ENCODE data around the gene UBE2B.
"Not testable (repeated sequence)": the region's sequence is repeated elsewhere in the genome, so short reads cannot be mapped to it uniquely, and the experiment has no call there.

The UBE2B gene

GRCh38 chr5:134370871-134371833, at the start of gene UBE2B:
TSS of gene UBE2B (plus strand) at chr5:134371569. CDS start at chr5:134371596, 27 bp downstream.
- peak within 1 kb of the TSS; percentile 98 for H3K4me3 ChIP-seq (ENCODE audit: low read depth, low read length)
- peak; percentile 100 for DNase-seq (ENCODE audit: low read depth)

DNA sequence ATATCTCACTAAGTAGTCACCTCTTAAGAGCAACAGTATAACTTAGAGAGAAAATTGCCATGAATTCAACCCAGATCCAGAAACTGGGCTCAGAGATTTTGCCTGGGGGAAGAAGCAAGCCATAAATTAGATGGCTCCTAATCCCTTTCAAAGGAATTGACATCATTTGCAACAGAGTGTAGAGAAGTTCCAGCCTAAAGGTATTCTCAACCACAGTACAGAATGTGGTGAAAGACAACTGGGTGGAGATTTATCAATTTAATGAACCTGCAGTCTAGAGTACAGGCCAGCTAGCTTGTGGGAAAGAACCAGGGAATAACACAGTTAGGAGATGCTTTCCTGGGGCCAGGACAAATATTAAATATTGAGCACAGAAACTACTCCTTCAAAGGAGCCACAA, 44.0 kb upstream of the UBE2B start:
- no peak overlapping the region for H3K4me3 ChIP-seq (ENCODE audit: low read depth, low read length)
- no peak for DNase-seq (ENCODE audit: low read depth)

- H3K4me3 ChIP-seq (ENCODE audit: low read depth, low read length): no peak overlapping the region
- no peak for DNase-seq (ENCODE audit: low read depth)
These were observed 42.8 kb upstream of the UBE2B start for GRCh38 chr5:134328619-134329018.

GRCh38 chr5:134336833-134337232, 34.5 kb upstream of the UBE2B start:
- DNase-seq (ENCODE audit: low read depth); H3K4me3 ChIP-seq (ENCODE audit: low read depth, low read length): not testable (repeated sequence)

DNA sequence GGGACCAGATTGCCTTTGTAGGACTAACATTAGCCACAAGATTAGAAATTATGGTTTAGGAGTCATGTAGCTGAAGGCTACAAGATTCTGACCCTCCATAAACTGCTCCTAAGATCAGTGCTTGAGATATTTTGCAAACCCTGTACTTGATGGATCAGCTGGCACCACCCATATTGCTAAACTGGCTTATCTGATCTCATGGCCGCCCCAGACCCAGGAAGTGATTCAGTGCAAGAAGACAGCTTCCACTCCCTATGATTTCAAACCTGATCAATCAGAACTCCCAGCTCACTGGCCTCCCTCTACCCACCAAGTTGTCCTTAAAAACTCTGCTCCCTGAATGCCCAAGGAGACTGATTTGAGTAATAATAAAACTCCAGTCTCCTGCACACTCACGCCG, 27.9 kb upstream of the UBE2B start:
- not testable (repeated sequence) for H3K4me3 ChIP-seq (ENCODE audit: low read depth, low read length); DNase-seq (ENCODE audit: low read depth)

- H3K4me3 ChIP-seq (ENCODE audit: low read depth, low read length): not testable (repeated sequence)
These were observed 25.9 kb upstream of the UBE2B start for GRCh38 chr5:134345476-134345875.

GRCh38 chr5:134345996-134346395, 25.4 kb upstream of the UBE2B start:
- no peak for DNase-seq (ENCODE audit: low read depth)
- no peak overlapping the region for H3K4me3 ChIP-seq (ENCODE audit: low read depth, low read length)

More at GRCh38 chr5:134345476-134345875, 25.9 kb upstream of the UBE2B start:
- DNase-seq (ENCODE audit: low read depth): not testable (repeated sequence)

DNA sequence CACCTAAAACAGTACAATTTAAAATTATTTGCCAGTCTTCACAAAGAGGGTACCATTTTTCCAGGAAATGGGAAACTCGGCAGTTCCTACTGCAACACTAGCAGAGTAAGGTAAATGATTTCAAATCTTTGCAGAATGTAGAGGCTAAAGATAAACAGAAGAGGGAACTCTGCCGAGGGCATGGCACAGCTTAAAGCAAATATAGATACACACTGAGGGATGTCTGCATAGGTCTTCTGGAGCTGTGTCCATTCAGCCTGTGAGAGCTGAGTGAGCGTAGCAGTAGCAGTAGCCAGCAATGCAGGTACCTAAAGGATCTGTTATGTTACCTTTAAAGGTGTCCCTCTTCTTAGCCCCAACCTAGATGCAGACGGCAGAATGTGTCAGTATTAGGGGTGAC, 21.9 kb upstream of the UBE2B start:
- no peak overlapping the region for H3K4me3 ChIP-seq (ENCODE audit: low read depth, low read length)
- DNase-seq (ENCODE audit: low read depth): no peak

- no peak for DNase-seq (ENCODE audit: low read depth)
- H3K4me3 ChIP-seq (ENCODE audit: low read depth, low read length): no peak overlapping the region
These were observed 15.7 kb upstream of the UBE2B start for GRCh38 chr5:134355681-134356080.

DNA sequence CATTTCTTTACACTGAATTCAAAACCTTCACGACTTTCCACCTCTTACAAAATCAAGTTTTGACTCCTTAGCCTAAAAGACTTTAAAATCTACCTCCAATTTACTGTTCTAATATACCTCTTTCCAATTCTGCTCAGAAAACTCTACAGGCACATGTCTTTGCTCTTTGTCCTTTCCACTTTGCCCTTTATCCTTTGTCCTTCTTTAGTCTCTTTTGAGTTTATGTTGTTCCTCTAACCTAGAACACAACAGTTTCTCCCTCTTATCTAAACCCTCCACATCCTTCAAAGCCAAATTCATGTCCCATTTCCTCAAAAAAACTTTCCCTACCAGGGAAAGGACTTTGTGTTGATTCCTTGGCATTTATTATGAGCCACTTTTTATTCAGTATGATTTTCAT, 5.8 kb upstream of the UBE2B start:
- DNase-seq (ENCODE audit: low read depth): no peak
- H3K4me3 ChIP-seq (ENCODE audit: low read depth, low read length): no peak overlapping the region

- DNase-seq (ENCODE audit: low read depth): no peak
- peak overlapping the region; percentile 98 for H3K4me3 ChIP-seq (ENCODE audit: low read depth, low read length)
These were observed 978 bp upstream of the UBE2B start for GRCh38 chr5:134370311-134370870.

- no peak for DNase-seq (ENCODE audit: low read depth)
- H3K4me3 ChIP-seq (ENCODE audit: low read depth, low read length): peak overlapping the region; percentile 98
These were observed 518 bp downstream of the UBE2B start for GRCh38 chr5:134371834-134372340.

DNA sequence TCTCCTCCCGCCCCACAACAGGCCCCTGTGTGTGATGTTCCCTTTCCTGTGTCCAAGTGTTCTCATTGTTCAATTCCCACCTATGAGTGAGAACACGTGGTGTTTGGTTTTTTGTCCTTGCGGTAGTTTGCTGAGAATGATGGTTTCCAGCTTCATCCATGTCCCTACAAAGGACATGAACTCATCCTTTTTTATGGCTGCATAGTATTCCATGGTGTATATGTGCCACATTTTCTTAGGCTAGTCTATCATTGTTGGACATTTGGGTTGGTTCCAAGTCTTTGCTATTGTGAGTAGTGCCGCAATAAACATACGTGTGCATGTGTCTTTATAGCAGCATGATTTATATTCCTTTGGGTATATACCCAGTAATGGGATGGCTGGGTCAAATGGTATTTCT, 2.3 kb downstream of the UBE2B start:
- not testable (repeated sequence) for DNase-seq (ENCODE audit: low read depth); H3K4me3 ChIP-seq (ENCODE audit: low read depth, low read length)

DNA sequence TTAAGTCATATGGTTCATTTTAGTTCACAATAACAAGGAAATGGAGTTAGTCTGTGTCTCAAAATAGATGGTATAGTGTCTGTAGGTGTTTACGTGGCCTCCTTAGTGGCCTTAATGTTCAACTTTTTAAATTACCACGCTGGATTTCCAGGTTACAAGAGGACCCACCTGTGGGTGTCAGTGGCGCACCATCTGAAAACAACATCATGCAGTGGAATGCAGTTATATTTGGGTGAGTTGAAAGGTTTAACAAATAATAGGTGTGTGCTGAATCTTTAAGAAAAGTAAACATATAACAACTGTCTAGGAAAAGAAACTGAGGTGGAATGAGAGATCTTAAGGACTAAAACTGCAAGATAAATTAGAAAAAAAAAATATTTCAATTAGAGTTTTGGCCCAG, 2.9 kb downstream of the UBE2B start:
- no peak overlapping the region for H3K4me3 ChIP-seq (ENCODE audit: low read depth, low read length)
- no peak for DNase-seq (ENCODE audit: low read depth)

DNA sequence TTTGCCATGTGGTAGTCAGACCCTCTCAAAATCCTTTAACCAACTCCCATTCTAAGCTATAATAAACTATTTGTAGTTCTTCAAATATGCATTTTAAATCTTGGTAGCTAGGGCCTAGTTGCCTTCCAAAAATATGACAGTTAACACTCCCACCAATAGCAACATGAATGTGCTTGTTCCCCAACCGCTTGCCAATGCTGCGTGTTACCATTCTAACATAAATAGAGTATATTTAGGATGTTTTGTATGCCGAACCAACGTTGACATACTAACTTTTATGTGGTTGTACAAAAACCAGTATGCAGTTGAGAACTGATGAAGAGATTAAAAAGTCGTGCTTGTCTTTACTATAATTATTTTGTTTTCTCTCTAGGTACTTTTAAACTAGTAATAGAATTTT, 9.0 kb downstream of the UBE2B start:
- no peak overlapping the region for H3K4me3 ChIP-seq (ENCODE audit: low read depth, low read length)
- no peak for DNase-seq (ENCODE audit: low read depth)

- DNase-seq (ENCODE audit: low read depth); H3K4me3 ChIP-seq (ENCODE audit: low read depth, low read length): not testable (repeated sequence)
These were observed 10.8 kb downstream of the UBE2B start for GRCh38 chr5:134382204-134382603.

DNA sequence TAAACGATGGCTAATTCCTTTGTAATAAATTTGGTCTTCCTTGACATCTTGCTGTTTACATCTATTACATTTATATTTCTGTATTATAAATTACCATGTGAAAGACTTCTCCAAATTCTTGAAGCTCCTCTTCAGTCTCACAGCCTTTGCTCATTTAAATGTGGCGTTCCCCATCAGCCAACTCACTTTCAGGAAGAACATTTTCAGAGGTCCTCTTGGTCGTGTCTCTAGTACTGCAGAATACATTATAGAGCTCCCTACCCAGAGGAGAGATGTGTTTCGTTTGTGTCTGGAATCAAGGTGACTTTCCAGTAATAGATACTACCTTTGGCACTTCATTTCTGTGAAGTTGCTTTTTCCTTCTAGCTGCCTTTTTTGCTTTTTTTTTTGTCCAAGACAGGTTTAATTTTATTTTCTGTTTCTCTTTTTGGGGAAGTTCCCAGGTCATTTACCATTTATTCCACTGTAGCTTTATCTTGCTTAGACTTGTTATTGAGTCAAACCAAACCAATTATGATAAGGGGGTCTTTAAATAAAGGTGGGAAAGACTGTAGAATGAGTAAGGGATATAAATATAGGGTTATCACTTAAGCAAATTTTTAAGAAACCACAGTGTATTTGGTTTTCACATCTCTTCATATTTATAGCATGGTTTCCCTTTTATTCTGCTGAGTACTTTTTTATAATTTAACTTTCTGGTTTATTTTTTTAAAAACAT, 12.8 kb downstream of the UBE2B start:
- no peak for DNase-seq (ENCODE audit: low read depth)
- H3K4me3 ChIP-seq (ENCODE audit: low read depth, low read length): no peak overlapping the region

GRCh38 chr5:134387443-134387842, 16.1 kb downstream of the UBE2B start:
- no peak overlapping the region for H3K4me3 ChIP-seq (ENCODE audit: low read depth, low read length)
- DNase-seq (ENCODE audit: low read depth): no peak

DNA sequence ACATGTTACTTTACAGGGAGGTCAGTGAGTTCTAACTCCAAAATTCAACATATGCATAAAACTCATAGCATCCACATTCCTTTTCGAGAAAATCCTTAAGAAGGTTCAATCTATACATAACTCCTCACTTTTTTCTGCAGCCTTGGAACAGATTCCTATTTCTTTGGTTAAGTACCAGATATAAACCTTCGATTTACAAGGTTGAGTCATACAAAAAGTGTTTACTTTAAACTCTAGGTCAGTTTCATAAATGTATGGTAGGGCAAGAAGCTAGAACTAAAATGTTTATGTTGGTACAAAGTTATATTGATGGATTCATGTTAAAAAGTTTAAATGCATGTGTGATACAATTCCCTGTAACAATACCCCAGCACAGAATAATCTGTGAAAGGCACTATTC, 20.9 kb downstream of the UBE2B start:
- no peak for DNase-seq (ENCODE audit: low read depth)

GRCh38 chr5:134394932-134395331, 23.6 kb downstream of the UBE2B start:
- no peak overlapping the region for H3K4me3 ChIP-seq (ENCODE audit: low read depth, low read length)
- DNase-seq (ENCODE audit: low read depth): no peak

More for the DNA sequence above, 20.9 kb downstream of the UBE2B start:
- no peak overlapping the region for H3K4me3 ChIP-seq (ENCODE audit: low read depth, low read length)

All from skeletal muscle cell (primary cell).